Liver (tissue), 9 donors: Measurements from ENCODE around the gene KRTCAP3. TPM values are rescaled to one million over a fixed set of nuclear protein-coding genes. Genes with fewer than 3 reads are reported as not detected.

Source experiments
- DNase-seq: peaks from one replicate; pipeline ENCODE4 v3.0.0-alpha.2; 2017; ENCODE audit warnings: low spot score
- H3K27ac ChIP-seq, 2 donors: one replicate each; pipeline ENCODE4 v1.7.0; 2013; ENCODE audit warnings: inconsistent platforms in 2 of 2, low read length in 2 of 2, control low read depth in 1 of 2, low read depth in 1 of 2, mild to moderate bottlenecking in 1 of 2
- H3K27me3 ChIP-seq, 4 donors: one replicate each; pipeline versions ENCODE4 v1.6.1 to v1.7.0; 2013; ENCODE audit warnings: low read length in 3 of 4, inconsistent platforms in 1 of 4, mild to moderate bottlenecking in 1 of 4, moderate library complexity in 1 of 4; ENCODE audit not compliant: control insufficient read depth in 4 of 4, insufficient read depth in 4 of 4
- H3K36me3 ChIP-seq, 4 donors: one replicate each; pipeline versions ENCODE4 v1.6.1 to v1.7.0; 2013; ENCODE audit warnings: low read length in 3 of 4, mild to moderate bottlenecking in 3 of 4, low read depth in 1 of 4, moderate library complexity in 1 of 4; ENCODE audit not compliant: control insufficient read depth in 4 of 4, insufficient read depth in 3 of 4
- H3K4me1 ChIP-seq, 4 donors: one replicate each; pipeline versions ENCODE4 v1.6.1 to v1.7.0; 2013; ENCODE audit warnings: low read length in 3 of 4, mild to moderate bottlenecking in 3 of 4, moderate library complexity in 1 of 4; ENCODE audit not compliant: control insufficient read depth in 4 of 4, insufficient read depth in 4 of 4
- H3K4me3 ChIP-seq, 3 donors: one replicate each; pipeline versions ENCODE4 v1.6.1 to v1.7.0; 2013; ENCODE audit warnings: low read length in 3 of 3, control low read depth in 1 of 3, low read depth in 1 of 3, mild to moderate bottlenecking in 1 of 3
- H3K9ac ChIP-seq, 2 donors: one replicate each; pipeline ENCODE4 v1.7.0; 2013; ENCODE audit warnings: low read length in 2 of 2, mild to moderate bottlenecking in 2 of 2, moderate library complexity in 2 of 2, control low read depth in 1 of 2, low read depth in 1 of 2
- H3K9me3 ChIP-seq, 4 donors: one replicate each; pipeline versions ENCODE4 v1.6.1 to v1.7.0; 2013; ENCODE audit warnings: low read length in 3 of 4; ENCODE audit not compliant: control insufficient read depth in 4 of 4
- EGR1 ChIP-seq, 2 donors: IDR thresholded peaks; 2 replicates each; pipeline ENCODE4 v1.6.1; 2016 to 2018; ENCODE audit warnings: antibody characterized with exemption in 2 of 2, low read depth in 2 of 2
- FOXA1 ChIP-seq: IDR thresholded peaks from 2 replicates; pipeline ENCODE4 v1.6.1; 2016; ENCODE audit warnings: antibody characterized with exemption
- FOXA2 ChIP-seq: IDR thresholded peaks from 2 replicates; pipeline ENCODE4 v1.6.1; 2016; ENCODE audit warnings: antibody characterized with exemption
- GABPA ChIP-seq, 2 donors: IDR thresholded peaks in 1 of 2; conservative IDR thresholded peaks in 1 of 2; 2 replicates each; pipeline ENCODE4 v1.6.1; 2016; ENCODE audit warnings: antibody characterized with exemption in 2 of 2, mild to moderate bottlenecking in 1 of 2, moderate library complexity in 1 of 2
- HNF4A ChIP-seq, 2 donors: conservative IDR thresholded peaks; 2 replicates each; pipeline ENCODE4 v1.6.1; 2016; ENCODE audit warnings: antibody characterized with exemption in 2 of 2, mild to moderate bottlenecking in 2 of 2
- HNF4G ChIP-seq: IDR thresholded peaks from 2 replicates; pipeline ENCODE4 v1.6.1; 2016; ENCODE audit warnings: antibody characterized with exemption
- JUND ChIP-seq, 2 donors: IDR thresholded peaks; 2 replicates each; pipeline ENCODE4 v1.6.1; 2016; ENCODE audit warnings: antibody characterized with exemption in 2 of 2
- NR2F2 ChIP-seq: IDR thresholded peaks from 2 replicates; pipeline ENCODE4 v1.6.1; 2016; ENCODE audit warnings: antibody characterized with exemption
- RAD21 ChIP-seq, 2 donors: IDR thresholded peaks; 2 replicates each; pipeline ENCODE4 v1.6.1; 2016; ENCODE audit warnings: antibody characterized with exemption in 2 of 2, mild to moderate bottlenecking in 2 of 2
- RXRA ChIP-seq, 2 donors: IDR thresholded peaks; 2 replicates each; pipeline ENCODE4 v1.6.1; 2017 to 2018; ENCODE audit warnings: antibody characterized with exemption in 2 of 2, mild to moderate bottlenecking in 1 of 2
- SP1 ChIP-seq: IDR thresholded peaks from 2 replicates; pipeline ENCODE4 v1.6.1; 2018; ENCODE audit warnings: antibody characterized with exemption, mild to moderate bottlenecking
- TAF1 ChIP-seq: conservative IDR thresholded peaks from 2 replicates; pipeline ENCODE4 v1.6.1; 2016; ENCODE audit warnings: antibody characterized with exemption, mild to moderate bottlenecking
- YY1 ChIP-seq: IDR thresholded peaks from 2 replicates; pipeline ENCODE4 v1.6.1; 2016; ENCODE audit warnings: antibody characterized with exemption, mild to moderate bottlenecking
- WGBS: extraction: QIAGEN DNeasy Blood & Tissue Kit; methylation state at CpG from one replicate; pipeline ENCODE4 v1.1.7; 2013; 5-methylcytosine and 5-hydroxymethylcytosine counted together
- polyA plus RNA-seq, 2 donors: library from polyadenylated mRNA; stranded (reverse) in 1 of 2; unstranded in 1 of 2; fragments of 200-250 nt in 1 of 2; fragments of >200 nt in 1 of 2; fragmentation: Nextera tagmentation in 1 of 2; extraction: Ambion mirVana in 1 of 2; gene quantifications; one replicate each; pipeline versions ENCODE4 v1.2.1 to v1.2.3, GENCODE V29; 2013 to 2015
- total RNA-seq, 2 donors: library from RNA; depleted of rRNA; stranded (reverse); fragments of >200 nt; gene quantifications; one replicate each; pipeline ENCODE4 v1.2.3, GENCODE V29; 2014
- TF ChIP-seq, protein P1 (sequence below): IDR thresholded peaks from 2 replicates; pipeline ENCODE4 v1.6.1; 2016; ENCODE audit warnings: antibody characterized with exemption
- TF ChIP-seq, protein P2 (sequence below): fragments of 150-350 bp; IDR thresholded peaks from 2 replicates; pipeline ENCODE4 v1.5.1; 2017; ENCODE audit warnings: improper control_type of control experiment, low read depth, low read length; ENCODE audit not compliant: missing input control
- TF ChIP-seq, protein P3 (sequence below): IDR thresholded peaks from 2 replicates; pipeline ENCODE4 v1.6.1; 2016; ENCODE audit warnings: antibody characterized with exemption, mild to moderate bottlenecking
- TF ChIP-seq, protein P4 (sequence below): IDR thresholded peaks from 2 replicates; pipeline ENCODE4 v1.6.1; 2016; ENCODE audit warnings: antibody characterized with exemption
- TF ChIP-seq, protein P5 (sequence below): IDR thresholded peaks from 2 replicates; pipeline ENCODE4 v1.6.1; 2016; ENCODE audit warnings: antibody characterized with exemption
- donor health status: healthy.
- donor health status: healthy.
- donor health status: healthy.
- donor health status: healthy.
- donor health status: healthy.

KRTCAP3 gene
- total and polyA plus RNA-seq, 4 donors = 1.8 to 12.7 (median 4.7) TPM

DNA sequence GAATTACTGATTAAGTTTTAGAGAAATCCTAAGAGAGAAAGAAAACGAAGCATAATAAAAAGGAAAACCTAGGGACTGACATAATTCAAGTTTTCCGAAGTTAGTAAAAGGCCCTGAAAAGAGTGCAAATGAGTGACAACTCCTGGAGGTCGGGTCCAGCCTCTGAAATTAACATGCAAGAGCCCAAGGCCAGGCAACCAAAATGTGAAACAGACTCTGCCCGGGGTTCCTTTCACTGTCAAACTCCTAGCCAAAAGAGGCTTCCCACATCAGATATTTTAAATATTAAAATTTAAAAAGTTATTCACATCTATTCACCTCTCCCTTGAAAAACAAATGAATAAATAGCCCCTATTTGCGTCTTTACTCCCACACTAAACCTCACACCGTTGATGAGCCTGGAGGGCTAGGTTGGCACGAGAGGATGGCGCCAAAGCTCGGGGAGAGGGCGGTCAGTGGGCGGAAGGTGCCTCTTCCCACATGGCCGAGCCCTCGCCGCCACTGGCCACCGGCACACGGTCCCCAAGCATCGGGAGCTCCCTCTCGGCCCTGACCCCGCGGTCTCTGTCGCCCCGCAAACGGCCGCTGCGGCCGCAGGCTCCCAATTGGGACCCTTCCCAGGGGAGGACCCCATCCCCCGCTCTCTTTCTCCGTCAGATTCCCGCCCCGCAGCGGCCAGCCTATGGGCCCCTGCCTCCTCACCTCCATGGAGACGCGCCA, 33.4 kb upstream of the KRTCAP3 start:
- Histone ChIP-seq H3K27me3 (no peaks in the 10 kb centered on the region), H3K9ac (peak overlapping the region; percentile 39 to 94), H3K4me3 (peak overlapping the region; percentile 72 to 99 (median 91)), H3K27ac (peak overlapping the region; percentile 86 to 89), H3K36me3 (peaks cover 0 to 2% (median 0%) of the 10 kb centered on the region in 4 donors), H3K9me3 (no peaks in the 10 kb centered on the region), H3K4me1 (peaks cover 4 to 21% (median 14%) of the 10 kb centered on the region in 4 donors)
- DNase-seq = no peak
- TF ChIP-seq, protein P1, sequence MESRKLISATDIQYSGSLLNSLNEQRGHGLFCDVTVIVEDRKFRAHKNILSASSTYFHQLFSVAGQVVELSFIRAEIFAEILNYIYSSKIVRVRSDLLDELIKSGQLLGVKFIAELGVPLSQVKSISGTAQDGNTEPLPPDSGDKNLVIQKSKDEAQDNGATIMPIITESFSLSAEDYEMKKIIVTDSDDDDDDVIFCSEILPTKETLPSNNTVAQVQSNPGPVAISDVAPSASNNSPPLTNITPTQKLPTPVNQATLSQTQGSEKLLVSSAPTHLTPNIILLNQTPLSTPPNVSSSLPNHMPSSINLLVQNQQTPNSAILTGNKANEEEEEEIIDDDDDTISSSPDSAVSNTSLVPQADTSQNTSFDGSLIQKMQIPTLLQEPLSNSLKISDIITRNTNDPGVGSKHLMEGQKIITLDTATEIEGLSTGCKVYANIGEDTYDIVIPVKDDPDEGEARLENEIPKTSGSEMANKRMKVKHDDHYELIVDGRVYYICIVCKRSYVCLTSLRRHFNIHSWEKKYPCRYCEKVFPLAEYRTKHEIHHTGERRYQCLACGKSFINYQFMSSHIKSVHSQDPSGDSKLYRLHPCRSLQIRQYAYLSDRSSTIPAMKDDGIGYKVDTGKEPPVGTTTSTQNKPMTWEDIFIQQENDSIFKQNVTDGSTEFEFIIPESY = no peak
- TF ChIP-seq YY1 = no peak
- no peak for TF ChIP-seq NR2F2
- no peak for TF ChIP-seq JUND (IDR thresholded peaks at IDR 0.05)
- no peak for TF ChIP-seq TAF1
- TF ChIP-seq, protein P2, sequence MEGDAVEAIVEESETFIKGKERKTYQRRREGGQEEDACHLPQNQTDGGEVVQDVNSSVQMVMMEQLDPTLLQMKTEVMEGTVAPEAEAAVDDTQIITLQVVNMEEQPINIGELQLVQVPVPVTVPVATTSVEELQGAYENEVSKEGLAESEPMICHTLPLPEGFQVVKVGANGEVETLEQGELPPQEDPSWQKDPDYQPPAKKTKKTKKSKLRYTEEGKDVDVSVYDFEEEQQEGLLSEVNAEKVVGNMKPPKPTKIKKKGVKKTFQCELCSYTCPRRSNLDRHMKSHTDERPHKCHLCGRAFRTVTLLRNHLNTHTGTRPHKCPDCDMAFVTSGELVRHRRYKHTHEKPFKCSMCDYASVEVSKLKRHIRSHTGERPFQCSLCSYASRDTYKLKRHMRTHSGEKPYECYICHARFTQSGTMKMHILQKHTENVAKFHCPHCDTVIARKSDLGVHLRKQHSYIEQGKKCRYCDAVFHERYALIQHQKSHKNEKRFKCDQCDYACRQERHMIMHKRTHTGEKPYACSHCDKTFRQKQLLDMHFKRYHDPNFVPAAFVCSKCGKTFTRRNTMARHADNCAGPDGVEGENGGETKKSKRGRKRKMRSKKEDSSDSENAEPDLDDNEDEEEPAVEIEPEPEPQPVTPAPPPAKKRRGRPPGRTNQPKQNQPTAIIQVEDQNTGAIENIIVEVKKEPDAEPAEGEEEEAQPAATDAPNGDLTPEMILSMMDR = no peak
- TF ChIP-seq, protein P3, sequence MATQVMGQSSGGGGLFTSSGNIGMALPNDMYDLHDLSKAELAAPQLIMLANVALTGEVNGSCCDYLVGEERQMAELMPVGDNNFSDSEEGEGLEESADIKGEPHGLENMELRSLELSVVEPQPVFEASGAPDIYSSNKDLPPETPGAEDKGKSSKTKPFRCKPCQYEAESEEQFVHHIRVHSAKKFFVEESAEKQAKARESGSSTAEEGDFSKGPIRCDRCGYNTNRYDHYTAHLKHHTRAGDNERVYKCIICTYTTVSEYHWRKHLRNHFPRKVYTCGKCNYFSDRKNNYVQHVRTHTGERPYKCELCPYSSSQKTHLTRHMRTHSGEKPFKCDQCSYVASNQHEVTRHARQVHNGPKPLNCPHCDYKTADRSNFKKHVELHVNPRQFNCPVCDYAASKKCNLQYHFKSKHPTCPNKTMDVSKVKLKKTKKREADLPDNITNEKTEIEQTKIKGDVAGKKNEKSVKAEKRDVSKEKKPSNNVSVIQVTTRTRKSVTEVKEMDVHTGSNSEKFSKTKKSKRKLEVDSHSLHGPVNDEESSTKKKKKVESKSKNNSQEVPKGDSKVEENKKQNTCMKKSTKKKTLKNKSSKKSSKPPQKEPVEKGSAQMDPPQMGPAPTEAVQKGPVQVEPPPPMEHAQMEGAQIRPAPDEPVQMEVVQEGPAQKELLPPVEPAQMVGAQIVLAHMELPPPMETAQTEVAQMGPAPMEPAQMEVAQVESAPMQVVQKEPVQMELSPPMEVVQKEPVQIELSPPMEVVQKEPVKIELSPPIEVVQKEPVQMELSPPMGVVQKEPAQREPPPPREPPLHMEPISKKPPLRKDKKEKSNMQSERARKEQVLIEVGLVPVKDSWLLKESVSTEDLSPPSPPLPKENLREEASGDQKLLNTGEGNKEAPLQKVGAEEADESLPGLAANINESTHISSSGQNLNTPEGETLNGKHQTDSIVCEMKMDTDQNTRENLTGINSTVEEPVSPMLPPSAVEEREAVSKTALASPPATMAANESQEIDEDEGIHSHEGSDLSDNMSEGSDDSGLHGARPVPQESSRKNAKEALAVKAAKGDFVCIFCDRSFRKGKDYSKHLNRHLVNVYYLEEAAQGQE = no peak
- no peak for TF ChIP-seq SP1
- no peak for TF ChIP-seq RXRA (IDR thresholded peaks at IDR 0.05)
- TF ChIP-seq FOXA1 = no peak
- TF ChIP-seq, protein P4, sequence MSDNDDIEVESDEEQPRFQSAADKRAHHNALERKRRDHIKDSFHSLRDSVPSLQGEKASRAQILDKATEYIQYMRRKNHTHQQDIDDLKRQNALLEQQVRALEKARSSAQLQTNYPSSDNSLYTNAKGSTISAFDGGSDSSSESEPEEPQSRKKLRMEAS = no peak
- TF ChIP-seq HNF4A (conservative IDR thresholded peaks at IDR 0.05) = no peak
- TF ChIP-seq FOXA2 = no peak
- TF ChIP-seq, protein P5, sequence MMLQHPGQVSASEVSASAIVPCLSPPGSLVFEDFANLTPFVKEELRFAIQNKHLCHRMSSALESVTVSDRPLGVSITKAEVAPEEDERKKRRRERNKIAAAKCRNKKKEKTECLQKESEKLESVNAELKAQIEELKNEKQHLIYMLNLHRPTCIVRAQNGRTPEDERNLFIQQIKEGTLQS = no peak
- TF ChIP-seq HNF4G = no peak
- no peak for TF ChIP-seq RAD21 (IDR thresholded peaks at IDR 0.05)
- TF ChIP-seq EGR1 (IDR thresholded peaks at IDR 0.05; ENCODE audit: low read depth in 2 of 2) = no peak
- TF ChIP-seq GABPA (IDR thresholded peaks at IDR 0.05 in 1 of 2, conservative IDR thresholded peaks at IDR 0.05 in 1 of 2) = no peak
- under 1% methylated on average over 33 of the region's 33 CpGs for WGBS
